ENCODE measurements around the gene DLGAP5. TPM values are rescaled to one million over a fixed set of nuclear protein-coding genes. Genes with fewer than 3 reads are reported as not detected.

DLGAP5 gene
- total RNA-seq, 2 experiments from 2014 or later, result 97.4 to 100 TPM

DNA sequence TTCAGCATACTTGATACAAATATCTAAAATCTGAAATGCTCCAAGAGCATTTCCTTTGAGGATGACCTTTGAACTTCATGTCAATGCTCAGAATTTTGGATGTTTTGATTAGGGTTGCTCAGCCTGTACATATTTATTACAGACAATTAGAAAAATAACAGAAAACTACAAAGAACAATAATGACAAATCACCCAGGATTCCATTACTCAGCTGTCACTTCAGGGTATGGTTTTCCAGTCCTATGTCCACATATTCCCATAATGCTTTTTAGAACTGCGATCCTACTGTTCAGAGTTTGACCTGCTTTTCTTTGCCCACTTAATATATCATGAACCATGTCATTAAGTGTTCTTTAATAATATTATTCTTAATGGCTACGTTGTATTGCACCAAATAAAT is 11.4 kb downstream of the DLGAP5 start:
- Mint-ChIP-seq H3K27ac (no peak overlapping the region), H3K9me3 (ENCODE audit: low read depth) (no peaks in the 10 kb centered on the region), H3K4me3 (no peak overlapping the region), H3K27me3 (no peaks in the 10 kb centered on the region), H3K36me3 (ENCODE audit: low read depth) (peaks cover 27% of the 10 kb centered on the region), H3K4me1 (peaks cover 8% of the 10 kb centered on the region)
- CTCF ChIA-PET, result interaction anchor here (0.5 kb wide), 1 partner anchor 149 kb away, joined by 3 read pairs; no protein-coding TSS in a partner anchor
- DNase-seq, result no peak
- intact Hi-C loops (cut with DNase I, micrococcal nuclease), result no loop called here
- ATAC-seq, result no peak
- POLR2A ChIA-PET, result no interaction called here

DNA sequence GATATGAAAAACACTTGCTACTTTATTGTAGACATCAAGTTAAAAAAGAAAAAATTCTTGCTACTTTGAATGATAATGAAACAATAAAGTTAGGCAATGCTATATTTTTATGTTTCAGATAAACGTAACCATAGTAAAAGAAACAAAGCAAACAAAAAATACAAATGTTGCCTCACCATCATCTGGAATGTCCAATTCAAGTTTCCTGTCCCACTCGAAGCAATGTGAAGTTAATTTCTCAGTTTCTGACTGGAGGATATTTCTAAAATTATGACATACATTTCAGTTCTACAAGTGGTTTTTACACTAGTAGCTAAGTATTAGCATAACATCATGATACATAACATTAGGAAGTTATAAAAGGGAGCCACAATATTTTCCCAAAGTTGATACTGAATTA is 20.9 kb downstream of the DLGAP5 start:
- no peak overlapping the region for H3K27ac Mint-ChIP-seq
- DNase-seq (no peak), ATAC-seq (no peak)
- CTCF ChIA-PET, result interaction anchor here (0.6 kb wide), 1 partner anchor 10 kb away, joined by 5 read pairs; no protein-coding TSS in a partner anchor
- H3K4me1 Mint-ChIP-seq, result no peaks in the 10 kb centered on the region
- H3K36me3 Mint-ChIP-seq (ENCODE audit: low read depth), result peaks cover 35% of the 10 kb centered on the region
- H3K4me3 Mint-ChIP-seq, result no peak overlapping the region
- no peaks in the 10 kb centered on the region for H3K27me3 Mint-ChIP-seq
- no peaks in the 10 kb centered on the region for H3K9me3 Mint-ChIP-seq (ENCODE audit: low read depth)
- intact Hi-C loops (cut with DNase I, micrococcal nuclease), result no loop called here
- POLR2A ChIA-PET, result interaction anchor here (0.6 to 0.7 kb wide), 2 partner anchors 125 to 198 kb away, joined by 3 to 11 read pairs; no protein-coding TSS in a partner anchor

DNA sequence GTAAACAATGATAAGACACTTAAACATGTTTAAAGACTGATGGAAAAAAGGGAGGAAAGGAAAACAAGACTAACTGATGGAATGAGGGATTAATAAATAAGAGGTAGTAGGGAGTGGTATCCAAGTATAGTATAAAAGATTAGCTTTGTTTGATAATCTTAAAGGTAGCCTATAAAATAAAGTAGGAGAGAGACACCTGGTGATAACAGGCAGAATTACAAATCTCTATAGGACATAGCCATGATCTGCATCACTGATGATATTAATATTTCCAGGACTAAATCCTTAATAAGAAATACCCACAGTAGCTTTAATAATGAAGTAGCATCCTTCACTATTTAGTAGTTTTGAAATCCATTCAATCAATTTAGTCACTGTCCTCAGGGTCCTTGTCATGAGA is 30.4 kb downstream of the DLGAP5 start:
- intact Hi-C loops (cut with DNase I, micrococcal nuclease), result loop anchor here (1.0 kb wide), 1 partner anchor 72 kb away; no protein-coding TSS in a partner anchor
- no peak for ATAC-seq
- H3K36me3 Mint-ChIP-seq (ENCODE audit: low read depth), result peaks cover 44% of the 10 kb centered on the region

DNA sequence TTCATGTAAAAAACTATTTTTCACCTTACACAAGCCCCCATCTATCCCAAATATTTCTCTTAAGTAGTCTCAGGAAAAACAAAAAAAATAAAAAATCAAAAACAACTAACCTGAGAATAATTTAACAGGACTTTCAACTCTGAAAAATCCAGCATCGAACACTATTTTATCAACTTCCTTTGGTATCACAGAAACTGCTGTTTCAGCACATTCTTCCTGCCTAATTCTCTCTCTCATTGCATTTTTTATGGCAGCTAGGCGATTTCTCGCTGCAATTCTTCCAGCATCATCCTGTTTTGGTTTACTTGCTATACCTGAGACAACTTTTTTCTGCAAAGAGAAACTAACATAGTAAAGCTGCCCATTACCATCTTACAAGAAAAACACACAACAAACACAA is 33.0 kb downstream of the DLGAP5 start:
- ChIA-PET POLR2A (interaction anchor here (0.6 kb wide), 1 partner anchor 8 kb away, joined by 6 read pairs; no protein-coding TSS in a partner anchor), CTCF (interaction anchor here (1.2 to 2.3 kb wide), 2 partner anchors 11 to 68 kb away, joined by 4 to 7 read pairs; no protein-coding TSS in a partner anchor)
- no peaks in the 10 kb centered on the region for H3K9me3 Mint-ChIP-seq (ENCODE audit: low read depth)
- intact Hi-C loops (cut with DNase I, micrococcal nuclease), result no loop called here
- H3K4me1 Mint-ChIP-seq, result peaks cover 4% of the 10 kb centered on the region
- H3K27ac Mint-ChIP-seq, result no peak overlapping the region
- no peak for ATAC-seq
- H3K36me3 Mint-ChIP-seq (ENCODE audit: low read depth), result peaks cover 42% of the 10 kb centered on the region
- H3K27me3 Mint-ChIP-seq, result no peaks in the 10 kb centered on the region
- no peak for DNase-seq
- no peak overlapping the region for H3K4me3 Mint-ChIP-seq

More for the DNA sequence above, 30.4 kb downstream of the DLGAP5 start:
- H3K4me3 Mint-ChIP-seq, result no peak overlapping the region
- ChIA-PET POLR2A (interaction anchor here (0.5 to 0.6 kb wide), 2 partner anchors 10 to 185 kb away, joined by 3 to 7 read pairs; no protein-coding TSS in a partner anchor), CTCF (interaction anchor here (0.6 to 1.2 kb wide), 11 partner anchors 13 to 167 kb away, joined by 3 to 8 read pairs (median 3); no protein-coding TSS in a partner anchor)
- no peak overlapping the region for H3K27ac Mint-ChIP-seq
- H3K4me1 Mint-ChIP-seq, result peaks cover 8% of the 10 kb centered on the region
- H3K27me3 Mint-ChIP-seq, result no peaks in the 10 kb centered on the region
- DNase-seq, result no peak
- H3K9me3 Mint-ChIP-seq (ENCODE audit: low read depth), result no peaks in the 10 kb centered on the region

DNA sequence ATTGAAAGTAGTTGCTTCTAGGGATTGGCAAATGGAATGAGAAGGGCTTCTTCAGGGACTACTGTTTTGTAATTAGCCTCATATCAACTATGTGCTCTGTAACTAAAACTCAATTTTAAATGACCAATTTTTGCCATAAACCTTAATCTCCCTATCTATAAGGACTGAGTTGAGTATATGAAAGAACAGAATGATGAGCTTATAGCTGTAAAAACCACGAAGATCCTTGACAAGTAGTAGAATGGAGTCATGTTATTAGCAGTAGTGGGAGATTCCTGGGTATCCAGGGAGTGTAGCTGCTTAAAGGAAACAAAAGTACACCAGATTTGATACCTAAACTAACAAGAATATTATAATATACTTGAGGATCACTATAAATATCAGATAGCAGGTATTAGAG is 34.3 kb downstream of the DLGAP5 start:
- CTCF ChIA-PET, result interaction anchor here (0.7 to 2.3 kb wide), 4 partner anchors 10 to 67 kb away, joined by 3 to 7 read pairs (median 4); no protein-coding TSS in a partner anchor
- ATAC-seq, result peak; percentile 47
- intact Hi-C loops (cut with DNase I, micrococcal nuclease), result no loop called here
- H3K9me3 Mint-ChIP-seq (ENCODE audit: low read depth), result no peaks in the 10 kb centered on the region
- peaks cover 44% of the 10 kb centered on the region for H3K36me3 Mint-ChIP-seq (ENCODE audit: low read depth)
- DNase-seq, result no peak
- H3K4me1 Mint-ChIP-seq, result peaks cover 4% of the 10 kb centered on the region
- no peak overlapping the region for H3K4me3 Mint-ChIP-seq
- no peak overlapping the region for H3K27ac Mint-ChIP-seq
- H3K27me3 Mint-ChIP-seq, result no peaks in the 10 kb centered on the region
- POLR2A ChIA-PET, result no interaction called here

DNA sequence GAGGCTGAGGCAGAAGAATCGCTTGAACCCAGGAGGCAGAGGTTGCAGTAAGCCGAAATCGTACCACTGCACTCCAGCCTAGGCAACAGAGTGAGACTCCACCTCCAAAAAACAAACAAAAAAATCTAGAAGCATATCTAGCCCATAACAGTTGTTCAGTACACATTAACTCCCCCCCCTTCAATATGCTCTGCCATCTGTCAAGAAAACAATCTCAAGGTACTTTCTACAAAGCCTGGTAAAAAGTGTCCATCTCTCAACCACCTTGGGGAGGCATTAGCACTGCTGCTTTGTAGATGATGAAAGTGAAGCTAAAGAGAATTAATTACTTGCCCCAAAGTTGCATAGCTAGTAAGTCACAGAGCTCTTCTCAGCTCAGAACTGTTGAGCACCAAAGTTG is 37.4 kb downstream of the DLGAP5 start:
- no peak for ATAC-seq
- ChIA-PET CTCF (interaction anchor here (0.7 to 0.8 kb wide), 2 partner anchors 64 to 99 kb away, joined by 3 to 4 read pairs; no protein-coding TSS in a partner anchor), POLR2A (interaction anchor here (0.7 kb wide), 1 partner anchor 41 kb away, joined by 7 read pairs; no protein-coding TSS in a partner anchor)
- no peaks in the 10 kb centered on the region for H3K9me3 Mint-ChIP-seq (ENCODE audit: low read depth)
- H3K4me3 Mint-ChIP-seq, result no peak overlapping the region
- no peak for DNase-seq
- H3K27ac Mint-ChIP-seq, result no peak overlapping the region
- intact Hi-C loops (cut with DNase I, micrococcal nuclease), result no loop called here
- peaks cover 4% of the 10 kb centered on the region for H3K4me1 Mint-ChIP-seq
- H3K36me3 Mint-ChIP-seq (ENCODE audit: low read depth), result peaks cover 47% of the 10 kb centered on the region
- no peaks in the 10 kb centered on the region for H3K27me3 Mint-ChIP-seq

DNA sequence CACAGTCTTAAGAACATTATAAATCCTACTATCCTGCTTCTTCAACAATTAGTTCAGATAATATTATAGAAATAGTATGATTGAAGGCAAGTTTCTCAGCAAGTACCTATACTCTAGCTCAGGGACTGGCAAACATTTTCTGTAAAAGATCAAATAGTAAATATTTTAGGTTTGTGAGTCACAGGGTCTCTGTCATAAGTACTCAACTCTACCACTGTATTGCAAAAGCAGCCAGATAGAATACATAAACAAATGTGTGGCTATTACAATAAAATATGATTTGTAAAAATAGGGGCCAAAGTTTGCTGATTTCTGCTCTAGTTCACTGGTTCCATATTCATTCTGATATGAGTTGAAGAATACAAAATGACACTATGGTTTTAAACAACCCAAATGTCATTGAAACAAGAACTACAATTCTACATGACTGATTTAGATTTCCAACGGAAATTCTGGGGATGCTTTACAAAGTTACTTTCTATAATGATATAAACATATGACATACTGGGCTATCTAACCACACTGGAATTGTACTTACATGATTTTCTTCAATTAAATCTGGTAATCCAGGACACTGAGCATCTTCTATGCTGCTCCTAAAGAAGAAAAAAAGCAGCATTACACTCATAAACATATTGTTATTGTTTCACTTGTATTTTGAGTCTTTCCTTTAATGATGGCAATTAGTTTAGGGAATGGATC is 39.2 kb downstream of the DLGAP5 start:
- DNase-seq, result no peak
- Mint-ChIP-seq H3K9me3 (ENCODE audit: low read depth) (no peaks in the 10 kb centered on the region), H3K4me3 (no peak overlapping the region), H3K27me3 (no peaks in the 10 kb centered on the region), H3K4me1 (peaks cover 4% of the 10 kb centered on the region), H3K36me3 (ENCODE audit: low read depth) (peaks cover 42% of the 10 kb centered on the region), H3K27ac (no peak overlapping the region)
- ChIA-PET POLR2A (interaction anchor here (0.7 to 0.9 kb wide), 2 partner anchors 13 to 29 kb away, joined by 3 to 4 read pairs; no protein-coding TSS in a partner anchor), CTCF (interaction anchor here (0.5 to 2.1 kb wide), 3 partner anchors 58 to 316 kb away, joined by 3 to 6 read pairs (median 4); no protein-coding TSS in a partner anchor)
- intact Hi-C loops (cut with DNase I, micrococcal nuclease), result no loop called here
- ATAC-seq, result no peak

DNA sequence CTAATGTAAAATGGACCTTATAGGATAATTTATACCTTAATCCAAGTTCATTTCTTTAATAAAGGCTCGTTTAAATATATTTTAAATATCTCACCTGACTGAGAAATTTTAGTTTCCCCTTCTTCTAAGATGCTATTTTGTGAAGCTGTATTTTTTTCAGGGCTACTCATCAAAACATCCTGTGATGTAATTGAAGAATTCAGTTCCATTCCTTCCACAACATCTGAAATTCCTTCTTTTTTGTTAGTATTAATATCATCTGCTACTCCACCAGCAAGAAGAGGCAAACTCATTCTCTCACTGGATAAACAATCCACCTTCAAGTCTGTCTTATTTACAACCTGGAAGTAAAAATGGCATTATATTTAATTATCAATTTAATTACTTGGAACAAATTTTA is 39.8 kb downstream of the DLGAP5 start:
- intact Hi-C loops (cut with DNase I, micrococcal nuclease), result no loop called here
- ChIA-PET POLR2A (interaction anchor here (0.7 kb wide), 1 partner anchor 10 kb away, joined by 7 read pairs; no protein-coding TSS in a partner anchor), CTCF (interaction anchor here (0.5 to 2.1 kb wide), 4 partner anchors 57 to 1068 kb away, joined by 3 to 6 read pairs (median 4); no protein-coding TSS in a partner anchor)
- DNase-seq (no peak), ATAC-seq (no peak)
- Mint-ChIP-seq H3K9me3 (ENCODE audit: low read depth) (no peaks in the 10 kb centered on the region), H3K27me3 (no peaks in the 10 kb centered on the region), H3K36me3 (ENCODE audit: low read depth) (peaks cover 37% of the 10 kb centered on the region), H3K4me1 (peaks cover under 1% of the 10 kb centered on the region), H3K4me3 (no peak overlapping the region), H3K27ac (no peak overlapping the region)

DNA sequence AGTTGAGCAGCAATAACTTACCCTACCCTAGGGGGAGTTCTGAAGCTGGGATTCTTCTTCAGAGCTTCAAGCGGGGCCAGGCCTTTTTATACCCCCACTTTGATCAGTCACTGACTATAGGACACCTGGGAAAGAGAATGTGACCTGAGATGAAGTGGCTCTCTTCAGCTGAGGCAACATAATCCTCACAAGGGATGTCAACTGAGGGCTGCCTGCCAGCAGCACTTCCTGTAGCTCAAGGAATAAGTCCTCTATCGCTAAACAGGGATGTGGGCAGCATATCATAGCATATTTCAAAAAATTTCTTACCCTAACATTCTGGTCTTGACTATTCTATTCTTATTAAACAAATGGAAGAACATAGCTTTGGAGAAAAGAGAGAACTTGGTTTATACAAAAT is 45.0 kb downstream of the DLGAP5 start:
- ChIA-PET POLR2A (no interaction called here), CTCF (interaction anchor here (0.5 to 2.6 kb wide), 7 partner anchors 10 to 59 kb away, joined by 3 to 7 read pairs (median 3); no protein-coding TSS in a partner anchor)
- intact Hi-C loops (cut with DNase I, micrococcal nuclease), result no loop called here
- no peak overlapping the region for H3K4me3 Mint-ChIP-seq
- no peaks in the 10 kb centered on the region for H3K27me3 Mint-ChIP-seq
- no peak overlapping the region for H3K27ac Mint-ChIP-seq
- ATAC-seq, result peak; percentile 19
- DNase-seq, result no peak
- H3K4me1 Mint-ChIP-seq, result no peaks in the 10 kb centered on the region
- H3K9me3 Mint-ChIP-seq (ENCODE audit: low read depth), result no peaks in the 10 kb centered on the region
- peaks cover 24% of the 10 kb centered on the region for H3K36me3 Mint-ChIP-seq (ENCODE audit: low read depth)

DNA sequence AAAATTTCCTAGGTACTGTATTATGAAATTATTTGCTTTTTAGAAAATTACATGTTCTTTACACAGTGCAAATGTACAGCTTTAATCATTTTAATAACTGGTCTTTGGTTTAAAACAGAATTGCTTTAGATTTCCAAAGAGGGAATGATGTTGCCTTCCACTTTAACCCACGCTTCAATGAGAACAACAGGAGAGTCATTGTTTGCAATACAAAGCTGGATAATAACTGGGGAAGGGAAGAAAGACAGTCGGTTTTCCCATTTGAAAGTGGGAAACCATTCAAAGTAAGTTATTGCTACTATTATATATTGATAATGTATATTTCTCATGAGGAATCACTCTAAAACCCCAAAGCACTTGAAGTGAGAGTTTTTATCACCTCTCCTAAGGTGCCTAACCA is 48.9 kb downstream of the DLGAP5 start:
- H3K9me3 Mint-ChIP-seq (ENCODE audit: low read depth), result no peaks in the 10 kb centered on the region
- peaks cover 13% of the 10 kb centered on the region for H3K36me3 Mint-ChIP-seq (ENCODE audit: low read depth)
- H3K4me1 Mint-ChIP-seq, result no peaks in the 10 kb centered on the region
- intact Hi-C loops (cut with DNase I, micrococcal nuclease), result no loop called here
- ATAC-seq, result no peak
- CTCF ChIA-PET, result no interaction called here
- DNase-seq, result no peak
- H3K27me3 Mint-ChIP-seq, result no peaks in the 10 kb centered on the region
- H3K4me3 Mint-ChIP-seq, result no peak overlapping the region
- no peak overlapping the region for H3K27ac Mint-ChIP-seq
- POLR2A ChIA-PET, result no interaction called here

DNA sequence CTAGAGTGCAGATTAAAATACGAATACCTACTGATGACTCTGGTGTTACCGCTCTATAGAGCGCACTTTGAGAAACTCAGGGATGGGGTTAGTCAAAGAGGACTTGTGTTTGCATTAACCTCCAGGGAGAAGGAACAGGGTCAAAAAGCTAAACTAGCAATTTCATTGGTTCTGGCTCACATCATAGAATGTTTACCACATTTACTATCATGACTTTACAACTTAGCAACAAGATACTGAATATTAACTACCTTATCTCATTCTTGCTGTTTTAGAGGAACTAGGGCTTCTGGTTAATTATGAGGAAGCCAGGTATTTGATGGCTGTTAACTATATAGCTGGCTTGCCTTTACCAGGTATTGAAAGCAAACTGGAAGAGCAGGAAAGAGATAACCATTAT is 49.6 kb downstream of the DLGAP5 start:
- POLR2A ChIA-PET, result no interaction called here
- H3K9me3 Mint-ChIP-seq (ENCODE audit: low read depth), result no peaks in the 10 kb centered on the region
- H3K4me1 Mint-ChIP-seq, result no peaks in the 10 kb centered on the region
- no peak for ATAC-seq
- no peak overlapping the region for H3K4me3 Mint-ChIP-seq
- no peak overlapping the region for H3K27ac Mint-ChIP-seq
- no peak for DNase-seq
- no peaks in the 10 kb centered on the region for H3K27me3 Mint-ChIP-seq
- CTCF ChIA-PET, result no interaction called here
- H3K36me3 Mint-ChIP-seq (ENCODE audit: low read depth), result peaks cover 13% of the 10 kb centered on the region
- intact Hi-C loops (cut with DNase I, micrococcal nuclease), result no loop called here
